ENCODE data around the gene ANKUB1.

Gene ANKUB1

DNA sequence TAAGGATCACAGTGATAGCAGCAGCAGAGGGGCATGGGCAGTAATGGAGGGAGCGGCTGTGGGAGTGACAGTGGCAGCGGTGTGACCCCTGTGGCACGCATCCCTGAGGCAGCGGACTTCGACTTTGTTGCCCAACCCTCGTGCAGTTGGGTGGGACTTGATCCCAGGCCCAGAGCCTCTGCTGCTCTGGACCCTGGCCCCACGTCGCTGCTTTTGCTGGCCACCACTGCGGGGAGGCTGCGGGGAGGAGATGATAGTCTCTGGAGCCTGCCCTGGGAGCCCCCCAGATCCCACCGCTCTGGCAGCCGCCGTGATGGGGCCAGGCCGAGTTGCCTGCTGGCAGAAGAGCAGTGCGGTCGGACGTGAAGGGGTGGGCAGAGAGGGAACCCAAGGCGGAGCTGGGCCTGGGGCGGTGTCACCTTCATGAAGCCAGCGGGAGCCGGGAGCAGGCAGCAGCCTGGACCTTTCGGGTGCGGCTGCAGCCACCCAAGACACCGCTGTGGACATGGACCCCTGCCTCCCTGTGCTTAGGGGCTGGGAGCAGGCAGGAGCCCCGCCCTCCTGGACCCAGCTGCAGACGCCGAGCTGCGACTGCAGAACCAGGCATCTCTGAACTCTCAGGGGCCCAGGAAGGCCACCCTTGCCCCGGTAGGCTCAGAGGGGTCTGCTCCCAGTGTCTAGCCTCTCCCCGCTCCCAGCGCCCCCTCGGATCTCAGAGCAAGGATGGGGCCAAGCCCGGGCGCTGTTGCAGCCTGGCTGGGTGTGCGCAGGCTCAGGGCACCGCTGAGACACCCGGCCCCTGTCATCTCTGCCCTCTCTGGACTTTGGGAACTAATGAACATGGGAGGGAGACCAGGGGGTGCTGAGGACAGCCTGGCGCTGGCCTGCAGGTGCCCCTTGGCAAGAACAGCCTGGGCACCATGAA is 78.4 kb downstream of the ANKUB1 start:
- DNase-seq (ENCODE audit: low read depth in 3 of 3, low spot score in 1 of 3) = no peak

Data from stimulated activated CD4-positive, alpha-beta T cell treated with anti-CD3 and anti-CD28 coated beads, TNF-alpha, amount 100 ng/mL, for 1 hour (primary cell).